Endothelial cell of umbilical vein (primary cell): ENCODE measurements around the gene DNAJB13. TPM values are rescaled to one million over a fixed set of nuclear protein-coding genes. Genes with fewer than 3 reads are reported as not detected.

Source experiments
- BruUV-seq: library from RNA; stranded (reverse); fragments of 400-500 nt; replicated peaks from 2 replicates; lab custom pipeline; 2021; lab: Mats Ljungman, UMichigan
- CTCF ChIA-PET: fragments of 300-600, 350-600 bp; sonication (Branson Sonifier 250); formaldehyde crosslinking; loops from one replicate; lab custom pipeline; 2021; ENCODE audit warnings: antibody characterized with exemption, inconsistent platforms; lab: Charles Lee
- POLR2A ChIA-PET: fragments of 300-600, 350-600 bp; sonication (Branson Sonifier 250); formaldehyde crosslinking; loops from one replicate; lab custom pipeline; 2021; ENCODE audit warnings: antibody characterized with exemption, inconsistent platforms; lab: Charles Lee
- DNase-seq: peaks from one replicate; pipeline ENCODE4 v3.0.0-alpha.2; 2011; ENCODE audit warnings: low read depth, low spot score
- FAIRE-seq: peaks from 2 replicates; lab custom pipeline; 2011; peaks lifted over from hg19 to GRCh38; lab: Jason Lieb, UNC
- H2AFZ ChIP-seq: 2 replicates; pipeline ENCODE4 v1.6.0; 2012; ENCODE audit warnings: low read depth, low read length, control low read depth, inconsistent platforms
- H3K27ac ChIP-seq: 2 replicates; pipeline ENCODE4 v1.5.1; 2011; ENCODE audit warnings: low read depth, mild to moderate bottlenecking, control low read depth, low read length, moderate library complexity; ENCODE audit not compliant: insufficient read depth
- H3K27me3 ChIP-seq, 2 experiments: 2 replicates each; pipeline versions ENCODE4 v1.6.0 to v1.6.1; 2011; ENCODE audit warnings: low read length in 2 of 2, mixed read lengths in 1 of 2; ENCODE audit not compliant: control insufficient read depth in 2 of 2, insufficient read depth in 2 of 2
- H3K36me3 ChIP-seq, 2 experiments: 2 replicates in 1 of 2; 3 replicates in 1 of 2; pipeline ENCODE4 v1.5.1; 2011; ENCODE audit warnings: low read length in 2 of 2, mild to moderate bottlenecking in 1 of 2, moderate library complexity in 1 of 2; ENCODE audit not compliant: control insufficient read depth in 2 of 2, insufficient read depth in 2 of 2; ENCODE audit errors: extremely low read depth in 1 of 2
- H3K4me1 ChIP-seq: 3 replicates; pipeline ENCODE4 v1.5.1; 2011; ENCODE audit warnings: mild to moderate bottlenecking, low read length; ENCODE audit not compliant: control insufficient read depth, insufficient read depth; ENCODE audit errors: extremely low read depth
- H3K4me2 ChIP-seq: 2 replicates; pipeline ENCODE4 v1.6.1; 2011; ENCODE audit warnings: low read length, control low read depth, mixed read lengths; ENCODE audit not compliant: insufficient read depth
- H3K4me3 ChIP-seq, 3 experiments: fragments of 200-600 bp in 1 of 3; sonication (generic), shearing (Covaris generic) in 1 of 3; replicated peaks in 1 of 3; 2 replicates each; pipeline ENCODE4 v1.5.1; 2011 to 2016; ENCODE audit warnings: control low read depth in 3 of 3, low read length in 3 of 3, mild to moderate bottlenecking in 2 of 3, inconsistent platforms in 1 of 3, low read depth in 1 of 3, moderate library complexity in 1 of 3; ENCODE audit not compliant: insufficient read depth in 1 of 3
- H3K79me2 ChIP-seq: 2 replicates; pipeline ENCODE4 v1.6.0; 2012; ENCODE audit warnings: low read length, inconsistent platforms; ENCODE audit not compliant: control insufficient read depth, insufficient read depth
- H3K9ac ChIP-seq: replicated peaks from 2 replicates; pipeline ENCODE3; 2011; ENCODE audit warnings: low read length, control low read depth; ENCODE audit not compliant: insufficient read depth; ENCODE audit errors: extremely low read depth
- H3K9me1 ChIP-seq: replicated peaks from 3 replicates; pipeline ENCODE4 v1.6.0; 2011; ENCODE audit warnings: mild to moderate bottlenecking, low read length; ENCODE audit not compliant: control insufficient read depth, insufficient read depth; ENCODE audit errors: extremely low read depth
- H3K9me3 ChIP-seq: replicated peaks from 2 replicates; pipeline ENCODE4 v1.5.1; 2012; ENCODE audit warnings: low read length, inconsistent platforms; ENCODE audit not compliant: control insufficient read depth, insufficient read depth
- H4K20me1 ChIP-seq: replicated peaks from 2 replicates; pipeline ENCODE3; 2011; ENCODE audit warnings: mild to moderate bottlenecking, low read length; ENCODE audit not compliant: control insufficient read depth, insufficient read depth; ENCODE audit errors: extremely low read depth
- EZH2 ChIP-seq: IDR thresholded peaks from 2 replicates; pipeline ENCODE4 v1.6.1; 2012; ENCODE audit warnings: borderline replicate concordance, low read depth, mild to moderate bottlenecking, moderate library complexity, low read length, inconsistent platforms; ENCODE audit not compliant: severe bottlenecking
- FOS ChIP-seq: IDR thresholded peaks from 2 replicates; pipeline ENCODE4 v1.6.1; 2011; ENCODE audit warnings: mild to moderate bottlenecking, low read length, moderate library complexity, borderline replicate concordance; ENCODE audit not compliant: insufficient read depth
- GATA2 ChIP-seq: IDR thresholded peaks from 2 replicates; pipeline ENCODE4 v1.7.0; 2011; ENCODE audit warnings: low read depth, mild to moderate bottlenecking, moderate library complexity, mixed read lengths, low read length; ENCODE audit not compliant: insufficient read length, insufficient read depth
- JUN ChIP-seq: IDR thresholded peaks from 2 replicates; pipeline ENCODE4 v1.6.1; 2011; ENCODE audit warnings: borderline replicate concordance, low read depth; ENCODE audit not compliant: insufficient read length, insufficient read depth
- MAX ChIP-seq: IDR thresholded peaks from 2 replicates; pipeline ENCODE4 v1.6.1; 2011; ENCODE audit not compliant: insufficient read depth, insufficient read length
- MYC ChIP-seq: IDR thresholded peaks from one replicate; pipeline ENCODE4 v1.6.1; 2011; ENCODE audit warnings: mild to moderate bottlenecking, low read depth, low read length
- POLR2A ChIP-seq: IDR thresholded peaks from 2 replicates; pipeline ENCODE4 v1.6.1; 2012; ENCODE audit warnings: low read depth, mild to moderate bottlenecking, control low read depth, low read length
- POLR2AphosphoS5 ChIP-seq: IDR thresholded peaks from 2 replicates; pipeline ENCODE4 v1.6.1; 2012; ENCODE audit warnings: low read depth, mild to moderate bottlenecking, control low read depth, low read length, moderate library complexity; ENCODE audit not compliant: insufficient read depth
- dilution Hi-C: fragments of 300-500 bp; cut with MboI; formaldehyde crosslinking; loops from one replicate; pipeline ENCODE4 v1.15.0; 2019; ENCODE audit warnings: low sequenced_read_pairs; ENCODE audit not compliant: extremely low pct_ligation_motif_present
- intact Hi-C: fragments of 100-400 bp; cut with micrococcal nuclease; formaldehyde crosslinking; loops from one replicate; pipeline ENCODE4 v1.10.0; 2022
- polyA plus RNA-seq, 4 experiments: library from polyadenylated mRNA; depleted of rRNA in 3 of 4; stranded (reverse) in 3 of 4; unstranded in 1 of 4; fragments of >200 nt; gene quantifications; 2 replicates each; pipeline versions ENCODE4 v1.2.1 to v1.2.3, GENCODE V29; 2011 to 2012; ENCODE audit warnings: missing spikeins in 1 of 4
- total RNA-seq: library from RNA; stranded (reverse); gene quantifications from 2 replicates; pipeline ENCODE4 v1.2.3, GENCODE V29; 2021
- TF ChIP-seq, protein P1 (sequence below), 2 donors: IDR thresholded peaks; 1 replicate in 1 of 2; 2 replicates in 1 of 2; pipeline ENCODE4 v1.5.1; 2011; ENCODE audit warnings: low read length in 2 of 2, mild to moderate bottlenecking in 2 of 2, moderate library complexity in 2 of 2, control low read depth in 1 of 2, inconsistent platforms in 1 of 2, low read depth in 1 of 2; ENCODE audit not compliant: insufficient read depth in 1 of 2; ENCODE audit errors: extremely low read depth in 1 of 2

Gene DNAJB13
- total and polyA plus RNA-seq, 2 donors (not counting 3 experiments of a cell fraction or from before 2014, with no cell fraction given) = 0.07 to 0.46 TPM

GRCh38 chr11:73969091-73969490, 18.3 kb downstream of the DNAJB13 start:
- no peak overlapping the region for H3K9ac ChIP-seq
- ChIA-PET CTCF (no interaction called here), POLR2A (no interaction called here)
- H4K20me1 ChIP-seq = no peaks in the 10 kb centered on the region
- no peak overlapping the region for H3K27ac ChIP-seq
- BruUV-seq = no TSS peak
- no peak overlapping the region for H2AFZ ChIP-seq
- intact Hi-C loops = loop anchor here (10.0 kb wide), 1 partner anchor 126 kb away; no protein-coding TSS in a partner anchor
- FAIRE-seq (no peak), DNase-seq (no peak)
- no peaks in the 10 kb centered on the region for H3K9me1 ChIP-seq
- no peaks in the 10 kb centered on the region for H3K4me1 ChIP-seq
- no peaks in the 10 kb centered on the region for H3K36me3 ChIP-seq
- H3K4me3 ChIP-seq = no peak overlapping the region
- H3K4me2 ChIP-seq = no peak overlapping the region
- no peaks in the 10 kb centered on the region for H3K79me2 ChIP-seq
- dilution Hi-C loops = no loop called here
- H3K9me3 ChIP-seq = no peaks in the 10 kb centered on the region
- no peak for TF ChIP-seq POLR2AphosphoS5
- no peak for TF ChIP-seq GATA2
- no peak for TF ChIP-seq EZH2
- no peak for TF ChIP-seq FOS
- TF ChIP-seq MYC = no peak
- TF ChIP-seq JUN = no peak
- TF ChIP-seq POLR2A = no peak
- no peak for TF ChIP-seq MAX
- TF ChIP-seq, protein P1, sequence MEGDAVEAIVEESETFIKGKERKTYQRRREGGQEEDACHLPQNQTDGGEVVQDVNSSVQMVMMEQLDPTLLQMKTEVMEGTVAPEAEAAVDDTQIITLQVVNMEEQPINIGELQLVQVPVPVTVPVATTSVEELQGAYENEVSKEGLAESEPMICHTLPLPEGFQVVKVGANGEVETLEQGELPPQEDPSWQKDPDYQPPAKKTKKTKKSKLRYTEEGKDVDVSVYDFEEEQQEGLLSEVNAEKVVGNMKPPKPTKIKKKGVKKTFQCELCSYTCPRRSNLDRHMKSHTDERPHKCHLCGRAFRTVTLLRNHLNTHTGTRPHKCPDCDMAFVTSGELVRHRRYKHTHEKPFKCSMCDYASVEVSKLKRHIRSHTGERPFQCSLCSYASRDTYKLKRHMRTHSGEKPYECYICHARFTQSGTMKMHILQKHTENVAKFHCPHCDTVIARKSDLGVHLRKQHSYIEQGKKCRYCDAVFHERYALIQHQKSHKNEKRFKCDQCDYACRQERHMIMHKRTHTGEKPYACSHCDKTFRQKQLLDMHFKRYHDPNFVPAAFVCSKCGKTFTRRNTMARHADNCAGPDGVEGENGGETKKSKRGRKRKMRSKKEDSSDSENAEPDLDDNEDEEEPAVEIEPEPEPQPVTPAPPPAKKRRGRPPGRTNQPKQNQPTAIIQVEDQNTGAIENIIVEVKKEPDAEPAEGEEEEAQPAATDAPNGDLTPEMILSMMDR (IDR thresholded peaks at IDR 0.05; ENCODE audit: extremely low read depth in 1 of 2, insufficient read depth in 1 of 2, low read depth in 1 of 2, low read length in 2 of 2) = no peak
- H3K27me3 ChIP-seq = no peaks in the 10 kb centered on the region
